DMS53 treated with DMSO at 0.1 percent for 48 hours (cell line): Measurements from ENCODE around the gene ZBTB4.
"Not testable (repeated sequence)": the region's sequence is repeated elsewhere in the genome, so short reads cannot be mapped to it uniquely, and the experiment has no call there.

Experiments used
- DNase-seq: peaks from one replicate; lab custom pipeline; 2025; ENCODE audit not compliant: unreplicated experiment; lab: John Stamatoyannopoulos, UW

ZBTB4 gene

GRCh38 chr17:7496470-7497183 is 17.2 kb upstream of the ZBTB4 start:
- no peak for DNase-seq

- no peak for DNase-seq
Measured at GRCh38 chr17:7495906-7496434, 16.5 kb upstream of the ZBTB4 start.

GRCh38 chr17:7493941-7494340 is 14.5 kb upstream of the ZBTB4 start:
- DNase-seq: no peak

GRCh38 chr17:7491583-7491982 is 12.2 kb upstream of the ZBTB4 start:
- DNase-seq: no peak

- DNase-seq: no peak
Measured at GRCh38 chr17:7490144-7490543, 10.7 kb upstream of the ZBTB4 start.

- DNase-seq: no peak
Measured at GRCh38 chr17:7486181-7486580, 6.8 kb upstream of the ZBTB4 start.

GRCh38 chr17:7484919-7485377 is 5.5 kb upstream of the ZBTB4 start:
- no peak for DNase-seq

GRCh38 chr17:7484067-7484918 is 4.9 kb upstream of the ZBTB4 start, which contains the start of gene POLR2A:
Gene POLR2A (plus strand): TSS chr17:7484366.
- DNase-seq: peak; percentile 96

GRCh38 chr17:7483255-7484066 is 4.0 kb upstream of the ZBTB4 start:
- peak; percentile 96 for DNase-seq

GRCh38 chr17:7482742-7483088 is 3.3 kb upstream of the ZBTB4 start:
- DNase-seq: not testable (repeated sequence)

- DNase-seq: not testable (repeated sequence)
Measured at GRCh38 chr17:7481842-7482741, 2.7 kb upstream of the ZBTB4 start.

- not testable (repeated sequence) for DNase-seq
Measured at GRCh38 chr17:7481275-7481674, 1.8 kb upstream of the ZBTB4 start, which contains the start of gene SLC35G6. Gene SLC35G6 (plus strand): TSS chr17:7481446. CDS start chr17:7481517, 71 bp downstream.

GRCh38 chr17:7480089-7480384 is 606 bp upstream of the ZBTB4 start:
- DNase-seq: no peak

GRCh38 chr17:7478276-7479212 is 887 bp downstream of the ZBTB4 start:
- DNase-seq: no peak

GRCh38 chr17:7477392-7478275 is 1.8 kb downstream of the ZBTB4 start:
- no peak for DNase-seq

- no peak for DNase-seq
Measured at GRCh38 chr17:7476951-7477350, 2.5 kb downstream of the ZBTB4 start.

- no peak for DNase-seq
Measured at GRCh38 chr17:7476494-7476893, 2.9 kb downstream of the ZBTB4 start.

GRCh38 chr17:7475764-7476422 is 3.5 kb downstream of the ZBTB4 start:
- no peak for DNase-seq
